ENCODE results near the gene EDARADD. TPM values are rescaled to one million over a fixed set of nuclear protein-coding genes. Genes with fewer than 3 reads are reported as not detected.

The EDARADD gene
- total RNA-seq, 1 experiment from 2014 or later, result 0.15 TPM

DNA sequence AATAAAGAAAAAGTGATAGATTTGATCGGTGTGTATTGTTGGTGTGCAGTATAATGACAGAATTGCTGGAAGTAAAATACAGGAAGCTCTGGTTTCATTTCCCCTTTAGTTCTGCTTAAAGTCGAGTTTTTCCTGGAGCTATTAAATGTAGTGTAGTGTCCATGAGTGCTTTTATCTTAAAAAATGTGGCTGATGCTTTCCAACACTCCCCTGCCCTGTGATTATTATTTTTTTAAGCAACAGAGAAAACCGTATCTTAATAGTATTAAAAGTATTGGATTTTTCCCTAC is 130.8 kb downstream of the EDARADD start:
- ChIA-PET CTCF (no interaction called here), POLR2A (ENCODE audit: low non-redundant PET) (no interaction called here)
- no peak for DNase-seq (ENCODE audit: low spot score)
- no TSS peak for BruUV-seq (replicated peaks)
- peak overlapping the region; percentile 78 for H3K27ac ChIP-seq (ENCODE audit: low read depth, low read length, poor library complexity, severe bottlenecking)
- intact Hi-C loops (cut with micrococcal nuclease; ENCODE audit: unreplicated experiment), result no loop called here
- no peaks in the 10 kb centered on the region for H3K27me3 ChIP-seq (replicated peaks; ENCODE audit: insufficient read depth, low read depth, low read length, poor library complexity)
- H3K4me3 ChIP-seq (ENCODE audit: low read depth, low read length, poor library complexity, severe bottlenecking), result peak overlapping the region; percentile 67
- H3K36me3 ChIP-seq (ENCODE audit: insufficient read depth, low read length, poor library complexity, severe bottlenecking), result no peaks in the 10 kb centered on the region
- H3K9me3 ChIP-seq (ENCODE audit: low read depth, low read length, poor library complexity, severe bottlenecking), result no peaks in the 10 kb centered on the region
- peaks cover 4% of the 10 kb centered on the region for H3K4me1 ChIP-seq (ENCODE audit: insufficient read depth, low read length, poor library complexity, severe bottlenecking)
- TF ChIP-seq, protein P1, sequence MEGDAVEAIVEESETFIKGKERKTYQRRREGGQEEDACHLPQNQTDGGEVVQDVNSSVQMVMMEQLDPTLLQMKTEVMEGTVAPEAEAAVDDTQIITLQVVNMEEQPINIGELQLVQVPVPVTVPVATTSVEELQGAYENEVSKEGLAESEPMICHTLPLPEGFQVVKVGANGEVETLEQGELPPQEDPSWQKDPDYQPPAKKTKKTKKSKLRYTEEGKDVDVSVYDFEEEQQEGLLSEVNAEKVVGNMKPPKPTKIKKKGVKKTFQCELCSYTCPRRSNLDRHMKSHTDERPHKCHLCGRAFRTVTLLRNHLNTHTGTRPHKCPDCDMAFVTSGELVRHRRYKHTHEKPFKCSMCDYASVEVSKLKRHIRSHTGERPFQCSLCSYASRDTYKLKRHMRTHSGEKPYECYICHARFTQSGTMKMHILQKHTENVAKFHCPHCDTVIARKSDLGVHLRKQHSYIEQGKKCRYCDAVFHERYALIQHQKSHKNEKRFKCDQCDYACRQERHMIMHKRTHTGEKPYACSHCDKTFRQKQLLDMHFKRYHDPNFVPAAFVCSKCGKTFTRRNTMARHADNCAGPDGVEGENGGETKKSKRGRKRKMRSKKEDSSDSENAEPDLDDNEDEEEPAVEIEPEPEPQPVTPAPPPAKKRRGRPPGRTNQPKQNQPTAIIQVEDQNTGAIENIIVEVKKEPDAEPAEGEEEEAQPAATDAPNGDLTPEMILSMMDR (conservative IDR thresholded peaks at IDR 0.05; ENCODE audit: low read depth, low read length), result no peak
- TF ChIP-seq EZH2 (IDR thresholded peaks at IDR 0.05; ENCODE audit: borderline replicate concordance, low read depth, low read length, poor library complexity, severe bottlenecking), result no peak

DNA sequence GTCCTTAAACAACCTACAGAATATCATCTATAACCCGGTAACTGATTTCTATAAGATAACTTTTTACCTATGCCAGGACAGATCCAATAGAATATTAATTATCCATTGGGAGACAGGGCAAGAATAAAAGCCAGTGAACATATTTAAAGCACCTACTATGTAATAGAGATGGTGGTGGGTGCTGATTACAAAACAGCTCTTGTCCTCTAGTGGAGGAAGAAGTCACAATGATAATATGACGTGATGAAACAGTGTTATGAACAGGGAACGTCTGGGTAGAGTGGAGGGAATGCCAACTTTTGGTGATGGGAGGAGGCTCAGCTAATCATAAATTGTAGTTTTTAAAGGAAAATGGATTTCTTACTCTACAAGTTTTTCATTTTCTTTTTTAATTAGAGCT is 132.0 kb downstream of the EDARADD start:
- Histone ChIP-seq H3K4me3 (ENCODE audit: low read depth, low read length, poor library complexity, severe bottlenecking) (no peak overlapping the region), H3K27me3 (replicated peaks; ENCODE audit: insufficient read depth, low read depth, low read length, poor library complexity) (no peaks in the 10 kb centered on the region), H3K9me3 (ENCODE audit: low read depth, low read length, poor library complexity, severe bottlenecking) (no peaks in the 10 kb centered on the region), H3K4me1 (ENCODE audit: insufficient read depth, low read length, poor library complexity, severe bottlenecking) (peaks cover 4% of the 10 kb centered on the region), H3K36me3 (ENCODE audit: insufficient read depth, low read length, poor library complexity, severe bottlenecking) (no peaks in the 10 kb centered on the region), H3K27ac (ENCODE audit: low read depth, low read length, poor library complexity, severe bottlenecking) (no peak overlapping the region)
- ChIA-PET CTCF (no interaction called here), POLR2A (ENCODE audit: low non-redundant PET) (no interaction called here)
- DNase-seq (ENCODE audit: low spot score), result no peak
- no peak for TF ChIP-seq EZH2 (IDR thresholded peaks at IDR 0.05; ENCODE audit: borderline replicate concordance, low read depth, low read length, poor library complexity, severe bottlenecking)
- TF ChIP-seq, protein P1 (conservative IDR thresholded peaks at IDR 0.05; ENCODE audit: low read depth, low read length), result no peak
- BruUV-seq (replicated peaks), result no TSS peak
- intact Hi-C loops (cut with micrococcal nuclease; ENCODE audit: unreplicated experiment), result no loop called here

DNA sequence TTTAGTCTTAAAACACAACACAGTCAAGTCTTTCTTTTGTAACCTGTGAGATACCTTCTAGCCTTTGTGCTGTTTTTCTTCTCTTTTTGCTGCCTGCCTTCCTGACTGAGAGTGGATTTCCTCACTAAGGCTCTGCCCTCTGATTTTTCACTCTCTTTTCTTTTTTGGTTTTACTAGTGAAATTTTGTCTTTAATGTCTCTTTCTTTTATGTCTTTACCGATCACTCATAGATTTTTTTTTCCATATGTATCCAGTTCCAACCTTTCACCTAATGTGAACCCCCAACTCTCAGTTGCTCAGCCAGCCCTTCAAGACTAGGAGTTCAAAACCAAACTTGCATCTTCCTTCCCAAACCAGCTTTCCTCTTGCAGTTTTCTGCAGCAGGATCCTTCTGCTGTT is 136.2 kb downstream of the EDARADD start:
- TF ChIP-seq, protein P1 (conservative IDR thresholded peaks at IDR 0.05; ENCODE audit: low read depth, low read length), result no peak
- TF ChIP-seq EZH2 (IDR thresholded peaks at IDR 0.05; ENCODE audit: borderline replicate concordance, low read depth, low read length, poor library complexity, severe bottlenecking), result no peak
- no peaks in the 10 kb centered on the region for H3K36me3 ChIP-seq (ENCODE audit: insufficient read depth, low read length, poor library complexity, severe bottlenecking)
- H3K27me3 ChIP-seq (replicated peaks; ENCODE audit: insufficient read depth, low read depth, low read length, poor library complexity), result no peaks in the 10 kb centered on the region
- no peak for DNase-seq (ENCODE audit: low spot score)
- intact Hi-C loops (cut with micrococcal nuclease; ENCODE audit: unreplicated experiment), result loop anchor here (2.0 kb wide), 1 partner anchor 427 kb away; no protein-coding TSS in a partner anchor
- ChIA-PET POLR2A (ENCODE audit: low non-redundant PET) (no interaction called here), CTCF (no interaction called here)
- no peak overlapping the region for H3K27ac ChIP-seq (ENCODE audit: low read depth, low read length, poor library complexity, severe bottlenecking)
- BruUV-seq (replicated peaks), result no TSS peak
- H3K4me3 ChIP-seq (ENCODE audit: low read depth, low read length, poor library complexity, severe bottlenecking), result no peak overlapping the region
- peaks cover 2% of the 10 kb centered on the region for H3K4me1 ChIP-seq (ENCODE audit: insufficient read depth, low read length, poor library complexity, severe bottlenecking)
- no peaks in the 10 kb centered on the region for H3K9me3 ChIP-seq (ENCODE audit: low read depth, low read length, poor library complexity, severe bottlenecking)

All from A673 (cell line).